GM23338 (cell line): ENCODE measurements around the gene FGF16. TPM values are rescaled to one million over a fixed set of nuclear protein-coding genes. Genes with fewer than 3 reads are reported as not detected.
A peak's percentile ranks its signal among the peaks of the same experiment; 100 is the strongest.

Experiments
- ATAC-seq: fragments of 200-7000 bp; cut with Tn5 transposase; 3 replicates; pipeline ENCODE4 v1.9.1; 2020
- DNase-seq: peaks from one replicate; pipeline ENCODE4 v3.0.0-alpha.2; 2015; ENCODE audit warnings: low spot score
- H2AFZ ChIP-seq: fragments of 200-600 bp; sonication (generic); 2 replicates; pipeline ENCODE4 v1.8.0; 2016; ENCODE audit warnings: antibody characterized with exemption, mild to moderate bottlenecking, moderate library complexity
- H3F3A ChIP-seq: fragments of 200-600 bp; sonication (generic); replicated peaks from 2 replicates; pipeline ENCODE4 v1.8.0; 2017; ENCODE audit warnings: antibody characterized with exemption, mixed run types, low read depth
- H3K27ac ChIP-seq: fragments of 200-600 bp; sonication (generic); 2 replicates; pipeline ENCODE4 v1.6.1; 2016; ENCODE audit warnings: low read depth
- H3K27me3 ChIP-seq: fragments of 200-600 bp; sonication (generic); 2 replicates; pipeline ENCODE4 v1.8.0; 2016; ENCODE audit warnings: mild to moderate bottlenecking, mixed run types, moderate library complexity; ENCODE audit not compliant: insufficient read depth
- H3K36me3 ChIP-seq: fragments of 200-600 bp; sonication (generic); 2 replicates; pipeline ENCODE4 v1.8.0; 2016; ENCODE audit warnings: mild to moderate bottlenecking; ENCODE audit not compliant: insufficient read depth
- H3K4me1 ChIP-seq: fragments of 200-600 bp; sonication (generic); 2 replicates; pipeline ENCODE4 v1.8.0; 2016; ENCODE audit warnings: mild to moderate bottlenecking, moderate library complexity; ENCODE audit not compliant: insufficient read depth
- H3K4me2 ChIP-seq: fragments of 200-600 bp; sonication (generic); 2 replicates; pipeline ENCODE4 v1.7.1; 2017; ENCODE audit warnings: mixed run types
- H3K4me3 ChIP-seq: fragments of 200-600 bp; sonication (generic); 2 replicates; pipeline ENCODE4 v1.6.1; 2016; ENCODE audit warnings: mixed run types
- H3K79me2 ChIP-seq: fragments of 200-600 bp; sonication (generic); replicated peaks from 2 replicates; pipeline ENCODE4 v1.8.0; 2017; ENCODE audit warnings: mild to moderate bottlenecking; ENCODE audit not compliant: insufficient read depth
- H3K9me2 ChIP-seq: fragments of 200-600 bp; sonication (generic); 2 replicates; pipeline ENCODE4 v1.8.0; 2017; ENCODE audit not compliant: insufficient read depth
- H4K20me1 ChIP-seq: fragments of 200-600 bp; sonication (generic); replicated peaks from 2 replicates; pipeline ENCODE4 v1.8.0; 2017; ENCODE audit warnings: mild to moderate bottlenecking; ENCODE audit not compliant: insufficient read depth
- H3K27ac Mint-ChIP-seq: 2 replicates; pipeline ENCODE4 v1.8.0; 2020; ENCODE audit warnings: inconsistent platforms, mild to moderate bottlenecking, moderate library complexity, mixed read lengths
- H3K27me3 Mint-ChIP-seq: 3 replicates; pipeline ENCODE4 v1.8.0; 2022; ENCODE audit warnings: low read depth, mild to moderate bottlenecking, moderate library complexity, mixed read lengths, inconsistent platforms; ENCODE audit not compliant: insufficient read depth, poor library complexity
- H3K36me3 Mint-ChIP-seq: 3 replicates; pipeline ENCODE4 v1.8.0; 2021; ENCODE audit warnings: low read depth, mild to moderate bottlenecking, inconsistent platforms, moderate library complexity, mixed read lengths
- H3K4me1 Mint-ChIP-seq: 3 replicates; pipeline ENCODE4 v1.8.0; 2020; ENCODE audit warnings: mild to moderate bottlenecking, inconsistent platforms, mixed read lengths
- H3K4me3 Mint-ChIP-seq: 3 replicates; pipeline ENCODE4 v1.8.0; 2021; ENCODE audit warnings: moderate library complexity, mild to moderate bottlenecking, inconsistent platforms, mixed read lengths
- H3K9me3 Mint-ChIP-seq: 3 replicates; pipeline ENCODE4 v1.8.0; 2020; ENCODE audit warnings: moderate library complexity, mild to moderate bottlenecking, inconsistent platforms, mixed read lengths
- EZH2phosphoT487 ChIP-seq: fragments of 200-600 bp; sonication (generic); IDR thresholded peaks from one replicate; pipeline ENCODE4 v1.8.1; 2018; ENCODE audit warnings: antibody characterized with exemption; ENCODE audit not compliant: unreplicated experiment
- JUNB ChIP-seq: IDR thresholded peaks from one replicate; pipeline ENCODE4 v1.6.1; 2016; ENCODE audit warnings: antibody characterized with exemption; ENCODE audit not compliant: unreplicated experiment
- POLR2AphosphoS5 ChIP-seq: IDR thresholded peaks from 2 replicates; pipeline ENCODE4 v1.6.1; 2016; ENCODE audit warnings: antibody characterized with exemption, low read depth
- STAT1 ChIP-seq: IDR thresholded peaks from one replicate; pipeline ENCODE4 v1.6.1; 2016; ENCODE audit warnings: antibody characterized with exemption; ENCODE audit not compliant: unreplicated experiment
- ZNF331 ChIP-seq: fragments of 250-450 bp; sonication (Bioruptor Pico); IDR thresholded peaks from 2 replicates; pipeline ENCODE4 v1.5.0; 2020; ENCODE audit warnings: low read depth, mild to moderate bottlenecking, moderate library complexity
- polyA plus RNA-seq: library from polyadenylated mRNA; unstranded; fragments of >200 nt; fragmentation: Nextera tagmentation; extraction: Ambion mirVana; gene quantifications from 2 replicates; pipeline ENCODE4 v1.2.1, GENCODE V29; 2016
- total RNA-seq: library from RNA; depleted of rRNA; stranded (reverse); fragments of >200 nt; shearing (Covaris generic); gene quantifications from 2 replicates; pipeline ENCODE4 v1.2.3, GENCODE V29; 2014
- TF ChIP-seq, protein P1 (sequence below), 2 experiments: fragments of 200-600 bp in 1 of 2; sonication (generic) in 1 of 2; conservative IDR thresholded peaks; 2 replicates each; pipeline versions ENCODE4 v1.5.1 to v1.6.1; 2016 to 2017; ENCODE audit warnings: antibody characterized with exemption in 2 of 2, low read depth in 2 of 2, mild to moderate bottlenecking in 2 of 2, moderate library complexity in 1 of 2
- TF ChIP-seq, protein P2 (sequence below): IDR thresholded peaks from one replicate; pipeline ENCODE4 v1.6.1; 2018; ENCODE audit warnings: antibody characterized with exemption; ENCODE audit not compliant: unreplicated experiment
- TF ChIP-seq, protein P3 (sequence below): IDR thresholded peaks from 2 replicates; pipeline ENCODE4 v1.6.1; 2016; ENCODE audit warnings: antibody characterized with exemption

The FGF16 gene
- total and polyA plus RNA-seq, 2 experiments from 2014 or later: 1.6 to 2.3 TPM

DNA sequence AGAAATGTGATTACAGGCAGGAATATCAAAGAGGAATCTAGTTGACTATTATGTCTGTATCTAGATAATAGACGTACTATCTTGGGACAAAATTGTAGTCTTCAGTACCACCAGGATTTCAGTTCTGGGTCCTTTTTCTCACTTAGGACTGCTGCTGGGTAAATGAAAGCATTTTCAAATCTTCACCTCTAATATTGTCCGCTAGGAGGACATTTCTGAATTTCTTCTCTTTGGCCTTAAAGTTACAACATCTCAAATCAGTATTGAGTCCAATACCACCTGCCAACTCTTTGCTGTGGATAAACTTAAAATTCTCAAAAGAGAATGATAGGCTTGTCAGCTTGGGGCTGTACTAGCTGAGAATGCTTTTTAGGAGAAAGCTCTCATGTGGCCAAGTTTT lies 6.0 kb downstream of the FGF16 start:
- Histone ChIP-seq H3F3A (no peaks in the 10 kb centered on the region), H3K4me3 (no peak overlapping the region), H3K9me2 (no peaks in the 10 kb centered on the region), H3K79me2 (peaks cover 4% of the 10 kb centered on the region; the same call in 1 of the 2 replicates), H2AFZ (no peak overlapping the region), H3K27me3 (peaks cover 3% of the 10 kb centered on the region; the same call in 1 of the 2 replicates), H3K27ac (no peak overlapping the region), H3K4me2 (no peak overlapping the region), H3K4me1 (peaks cover 9% of the 10 kb centered on the region; the same call in 1 of the 2 replicates), H4K20me1 (no peaks in the 10 kb centered on the region), H3K36me3 (no peaks in the 10 kb centered on the region)
- no peak for DNase-seq
- no peak overlapping the region for H3K4me3 Mint-ChIP-seq
- TF ChIP-seq, protein P1, sequence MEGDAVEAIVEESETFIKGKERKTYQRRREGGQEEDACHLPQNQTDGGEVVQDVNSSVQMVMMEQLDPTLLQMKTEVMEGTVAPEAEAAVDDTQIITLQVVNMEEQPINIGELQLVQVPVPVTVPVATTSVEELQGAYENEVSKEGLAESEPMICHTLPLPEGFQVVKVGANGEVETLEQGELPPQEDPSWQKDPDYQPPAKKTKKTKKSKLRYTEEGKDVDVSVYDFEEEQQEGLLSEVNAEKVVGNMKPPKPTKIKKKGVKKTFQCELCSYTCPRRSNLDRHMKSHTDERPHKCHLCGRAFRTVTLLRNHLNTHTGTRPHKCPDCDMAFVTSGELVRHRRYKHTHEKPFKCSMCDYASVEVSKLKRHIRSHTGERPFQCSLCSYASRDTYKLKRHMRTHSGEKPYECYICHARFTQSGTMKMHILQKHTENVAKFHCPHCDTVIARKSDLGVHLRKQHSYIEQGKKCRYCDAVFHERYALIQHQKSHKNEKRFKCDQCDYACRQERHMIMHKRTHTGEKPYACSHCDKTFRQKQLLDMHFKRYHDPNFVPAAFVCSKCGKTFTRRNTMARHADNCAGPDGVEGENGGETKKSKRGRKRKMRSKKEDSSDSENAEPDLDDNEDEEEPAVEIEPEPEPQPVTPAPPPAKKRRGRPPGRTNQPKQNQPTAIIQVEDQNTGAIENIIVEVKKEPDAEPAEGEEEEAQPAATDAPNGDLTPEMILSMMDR (conservative IDR thresholded peaks at IDR 0.05; ENCODE audit: low read depth in 2 of 2): 0 out of 4 replicates have a peak, but pooled peaks of 1 of the 2 experiments have one; percentile 23
- no peak for TF ChIP-seq ZNF331 (CRISPR knock-in tag)
- peaks cover 3% of the 10 kb centered on the region for H3K27me3 Mint-ChIP-seq
- no peaks in the 10 kb centered on the region for H3K9me3 Mint-ChIP-seq
- H3K27ac Mint-ChIP-seq: no peak overlapping the region
- no peak for ATAC-seq
- peaks cover 3% of the 10 kb centered on the region; the same call in 1 of the 3 replicates for H3K36me3 Mint-ChIP-seq
- H3K4me1 Mint-ChIP-seq: peaks cover 5% of the 10 kb centered on the region; the same call in 2 of the 3 replicates

DNA sequence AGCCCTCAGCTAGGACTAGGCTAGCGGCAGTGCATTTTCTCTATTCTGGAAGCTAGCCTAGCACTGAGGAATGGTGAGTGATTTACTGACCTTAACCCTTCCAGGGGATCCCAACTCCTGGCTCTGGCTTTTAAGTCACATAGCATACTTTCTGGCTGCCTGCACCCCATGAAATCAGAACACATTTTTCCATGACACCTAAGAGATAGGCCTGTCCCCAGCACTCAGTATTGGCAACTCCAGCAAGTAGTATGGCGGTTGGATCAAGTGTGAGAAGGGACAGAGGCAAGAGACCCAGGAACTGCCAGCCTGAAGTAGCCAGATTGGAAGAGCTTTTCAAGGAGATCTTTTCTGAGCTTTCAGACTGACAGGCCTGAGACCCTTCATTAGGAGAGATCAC lies 8.2 kb downstream of the FGF16 start:
- ATAC-seq (no peak), DNase-seq (no peak)
- Histone ChIP-seq H3K36me3 (no peaks in the 10 kb centered on the region), H3K27ac (no peak overlapping the region), H3K4me1 (peaks cover 7% of the 10 kb centered on the region; the same call in 1 of the 2 replicates), H2AFZ (no peak overlapping the region), H3K27me3 (no peaks in the 10 kb centered on the region), H3K4me2 (no peak overlapping the region), H4K20me1 (no peaks in the 10 kb centered on the region), H3K4me3 (no peak overlapping the region), H3K9me2 (no peaks in the 10 kb centered on the region), H3K79me2 (no peaks in the 10 kb centered on the region), H3F3A (no peaks in the 10 kb centered on the region)
- Mint-ChIP-seq H3K4me1 (no peaks in the 10 kb centered on the region), H3K36me3 (peaks cover 3% of the 10 kb centered on the region; the same call in 1 of the 3 replicates), H3K27ac (no peak overlapping the region; the same call in 1 of the 2 replicates), H3K27me3 (peaks cover 2% of the 10 kb centered on the region), H3K4me3 (no peak overlapping the region), H3K9me3 (no peaks in the 10 kb centered on the region)
- TF ChIP-seq ZNF331 (CRISPR knock-in tag) (no peak), POLR2AphosphoS5 (no peak), JUNB (no peak), EZH2phosphoT487 (no peak), STAT1 (no peak)
- TF ChIP-seq, protein P2, sequence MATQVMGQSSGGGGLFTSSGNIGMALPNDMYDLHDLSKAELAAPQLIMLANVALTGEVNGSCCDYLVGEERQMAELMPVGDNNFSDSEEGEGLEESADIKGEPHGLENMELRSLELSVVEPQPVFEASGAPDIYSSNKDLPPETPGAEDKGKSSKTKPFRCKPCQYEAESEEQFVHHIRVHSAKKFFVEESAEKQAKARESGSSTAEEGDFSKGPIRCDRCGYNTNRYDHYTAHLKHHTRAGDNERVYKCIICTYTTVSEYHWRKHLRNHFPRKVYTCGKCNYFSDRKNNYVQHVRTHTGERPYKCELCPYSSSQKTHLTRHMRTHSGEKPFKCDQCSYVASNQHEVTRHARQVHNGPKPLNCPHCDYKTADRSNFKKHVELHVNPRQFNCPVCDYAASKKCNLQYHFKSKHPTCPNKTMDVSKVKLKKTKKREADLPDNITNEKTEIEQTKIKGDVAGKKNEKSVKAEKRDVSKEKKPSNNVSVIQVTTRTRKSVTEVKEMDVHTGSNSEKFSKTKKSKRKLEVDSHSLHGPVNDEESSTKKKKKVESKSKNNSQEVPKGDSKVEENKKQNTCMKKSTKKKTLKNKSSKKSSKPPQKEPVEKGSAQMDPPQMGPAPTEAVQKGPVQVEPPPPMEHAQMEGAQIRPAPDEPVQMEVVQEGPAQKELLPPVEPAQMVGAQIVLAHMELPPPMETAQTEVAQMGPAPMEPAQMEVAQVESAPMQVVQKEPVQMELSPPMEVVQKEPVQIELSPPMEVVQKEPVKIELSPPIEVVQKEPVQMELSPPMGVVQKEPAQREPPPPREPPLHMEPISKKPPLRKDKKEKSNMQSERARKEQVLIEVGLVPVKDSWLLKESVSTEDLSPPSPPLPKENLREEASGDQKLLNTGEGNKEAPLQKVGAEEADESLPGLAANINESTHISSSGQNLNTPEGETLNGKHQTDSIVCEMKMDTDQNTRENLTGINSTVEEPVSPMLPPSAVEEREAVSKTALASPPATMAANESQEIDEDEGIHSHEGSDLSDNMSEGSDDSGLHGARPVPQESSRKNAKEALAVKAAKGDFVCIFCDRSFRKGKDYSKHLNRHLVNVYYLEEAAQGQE: no peak
- TF ChIP-seq, protein P3, sequence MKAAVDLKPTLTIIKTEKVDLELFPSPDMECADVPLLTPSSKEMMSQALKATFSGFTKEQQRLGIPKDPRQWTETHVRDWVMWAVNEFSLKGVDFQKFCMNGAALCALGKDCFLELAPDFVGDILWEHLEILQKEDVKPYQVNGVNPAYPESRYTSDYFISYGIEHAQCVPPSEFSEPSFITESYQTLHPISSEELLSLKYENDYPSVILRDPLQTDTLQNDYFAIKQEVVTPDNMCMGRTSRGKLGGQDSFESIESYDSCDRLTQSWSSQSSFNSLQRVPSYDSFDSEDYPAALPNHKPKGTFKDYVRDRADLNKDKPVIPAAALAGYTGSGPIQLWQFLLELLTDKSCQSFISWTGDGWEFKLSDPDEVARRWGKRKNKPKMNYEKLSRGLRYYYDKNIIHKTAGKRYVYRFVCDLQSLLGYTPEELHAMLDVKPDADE: no peak
- TF ChIP-seq, protein P1 (conservative IDR thresholded peaks at IDR 0.05; ENCODE audit: low read depth in 2 of 2): no peak
